ENCODE data around the gene BLNK.

DNA sequence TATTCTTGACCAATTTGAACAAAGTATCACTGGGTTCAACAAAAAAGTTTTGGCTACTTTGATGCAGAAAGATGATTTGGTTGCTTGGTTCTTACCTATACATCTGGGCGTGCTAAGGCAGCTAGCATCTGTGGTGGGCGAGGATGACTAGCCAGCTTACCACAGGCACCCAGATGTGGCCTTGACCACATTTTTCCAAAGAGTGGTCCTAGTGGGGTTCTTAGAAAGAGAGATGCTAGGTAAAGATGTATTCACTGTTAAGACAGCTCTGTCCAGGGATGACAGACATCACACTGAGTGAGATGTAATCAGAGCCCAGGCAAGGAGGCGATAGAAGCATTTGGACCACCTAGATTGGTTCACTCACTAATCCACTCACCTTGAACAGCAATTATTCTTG, 33.6 kb upstream of the BLNK start:
- TF ChIP-seq CTCF (IDR thresholded peaks at IDR 0.05) (no peak), POLR2A (IDR thresholded peaks at IDR 0.05) (no peak), EP300 (IDR thresholded peaks at IDR 0.05) (no peak)
